ENCODE results near the gene RCL1.
A peak's percentile ranks its signal among the peaks of the same experiment; 100 is the strongest.
"Not testable (repeated sequence)": the region's sequence is repeated elsewhere in the genome, so short reads cannot be mapped to it uniquely, and the experiment has no call there.

The RCL1 gene

GRCh38 chr9:4792572-4793458, at the start of gene RCL1:
Gene RCL1 (plus strand): TSS chr9:4792944. CDS start chr9:4793092, 148 bp downstream.
- peak; percentile 98 for DNase-seq

GRCh38 chr9:4743131-4743875, 49.4 kb upstream of the RCL1 start:
- DNase-seq = no peak

GRCh38 chr9:4746278-4747030, 46.3 kb upstream of the RCL1 start:
- no peak for DNase-seq

GRCh38 chr9:4748612-4749011, 44.1 kb upstream of the RCL1 start:
- no peak for DNase-seq

GRCh38 chr9:4750023-4750673, 42.6 kb upstream of the RCL1 start:
- DNase-seq = no peak

- DNase-seq = not testable (repeated sequence)
Measured at GRCh38 chr9:4754530-4754929, 38.2 kb upstream of the RCL1 start.

- no peak for DNase-seq
Measured at GRCh38 chr9:4755026-4755609, 37.6 kb upstream of the RCL1 start.

GRCh38 chr9:4756420-4756819, 36.3 kb upstream of the RCL1 start:
- DNase-seq = no peak

- DNase-seq = no peak
Measured at GRCh38 chr9:4760122-4760521, 32.6 kb upstream of the RCL1 start.

- DNase-seq = peak; percentile 87
Measured at GRCh38 chr9:4762108-4762885, 30.4 kb upstream of the RCL1 start.

- DNase-seq = no peak
Measured at GRCh38 chr9:4762886-4763541, 29.7 kb upstream of the RCL1 start.

GRCh38 chr9:4764033-4764432, 28.7 kb upstream of the RCL1 start:
- DNase-seq = no peak

- DNase-seq = no peak
Measured at GRCh38 chr9:4768681-4769080, 24.1 kb upstream of the RCL1 start.

- no peak for DNase-seq
Measured at GRCh38 chr9:4769321-4770080, 23.2 kb upstream of the RCL1 start.

- DNase-seq = no peak
Measured at GRCh38 chr9:4771788-4772187, 21.0 kb upstream of the RCL1 start.

- DNase-seq = no peak
Measured at GRCh38 chr9:4774209-4774608, 18.5 kb upstream of the RCL1 start.

- not testable (repeated sequence) for DNase-seq
Measured at GRCh38 chr9:4774958-4775357, 17.8 kb upstream of the RCL1 start.

GRCh38 chr9:4780651-4781050, 12.1 kb upstream of the RCL1 start:
- DNase-seq = no peak

GRCh38 chr9:4781408-4781807, 11.3 kb upstream of the RCL1 start:
- DNase-seq = no peak

- not testable (repeated sequence) for DNase-seq
Measured at GRCh38 chr9:4783191-4783590, 9.6 kb upstream of the RCL1 start.
